GM23338 (cell line): ENCODE measurements around the gene NDUFV1. TPM values are rescaled to one million over a fixed set of nuclear protein-coding genes. Genes with fewer than 3 reads are reported as not detected.

Source experiments
- ATAC-seq: fragments of 200-7000 bp; cut with Tn5 transposase; 3 replicates; pipeline ENCODE4 v1.9.1; 2020
- DNase-seq: peaks from one replicate; pipeline ENCODE4 v3.0.0-alpha.2; 2015; ENCODE audit warnings: low spot score
- H2AFZ ChIP-seq: fragments of 200-600 bp; sonication (generic); 2 replicates; pipeline ENCODE4 v1.8.0; 2016; ENCODE audit warnings: antibody characterized with exemption, mild to moderate bottlenecking, moderate library complexity
- H3F3A ChIP-seq: fragments of 200-600 bp; sonication (generic); replicated peaks from 2 replicates; pipeline ENCODE4 v1.8.0; 2017; ENCODE audit warnings: antibody characterized with exemption, mixed run types, low read depth
- H3K27ac ChIP-seq: fragments of 200-600 bp; sonication (generic); 2 replicates; pipeline ENCODE4 v1.6.1; 2016; ENCODE audit warnings: low read depth
- H3K27me3 ChIP-seq: fragments of 200-600 bp; sonication (generic); 2 replicates; pipeline ENCODE4 v1.8.0; 2016; ENCODE audit warnings: mild to moderate bottlenecking, mixed run types, moderate library complexity; ENCODE audit not compliant: insufficient read depth
- H3K36me3 ChIP-seq: fragments of 200-600 bp; sonication (generic); 2 replicates; pipeline ENCODE4 v1.8.0; 2016; ENCODE audit warnings: mild to moderate bottlenecking; ENCODE audit not compliant: insufficient read depth
- H3K4me1 ChIP-seq: fragments of 200-600 bp; sonication (generic); 2 replicates; pipeline ENCODE4 v1.8.0; 2016; ENCODE audit warnings: mild to moderate bottlenecking, moderate library complexity; ENCODE audit not compliant: insufficient read depth
- H3K4me2 ChIP-seq: fragments of 200-600 bp; sonication (generic); 2 replicates; pipeline ENCODE4 v1.7.1; 2017; ENCODE audit warnings: mixed run types
- H3K4me3 ChIP-seq: fragments of 200-600 bp; sonication (generic); 2 replicates; pipeline ENCODE4 v1.6.1; 2016; ENCODE audit warnings: mixed run types
- H3K79me2 ChIP-seq: fragments of 200-600 bp; sonication (generic); replicated peaks from 2 replicates; pipeline ENCODE4 v1.8.0; 2017; ENCODE audit warnings: mild to moderate bottlenecking; ENCODE audit not compliant: insufficient read depth
- H3K9me2 ChIP-seq: fragments of 200-600 bp; sonication (generic); 2 replicates; pipeline ENCODE4 v1.8.0; 2017; ENCODE audit not compliant: insufficient read depth
- H4K20me1 ChIP-seq: fragments of 200-600 bp; sonication (generic); replicated peaks from 2 replicates; pipeline ENCODE4 v1.8.0; 2017; ENCODE audit warnings: mild to moderate bottlenecking; ENCODE audit not compliant: insufficient read depth
- H3K27ac Mint-ChIP-seq: 2 replicates; pipeline ENCODE4 v1.8.0; 2020; ENCODE audit warnings: inconsistent platforms, mild to moderate bottlenecking, moderate library complexity, mixed read lengths
- H3K27me3 Mint-ChIP-seq: 3 replicates; pipeline ENCODE4 v1.8.0; 2022; ENCODE audit warnings: low read depth, mild to moderate bottlenecking, moderate library complexity, mixed read lengths, inconsistent platforms; ENCODE audit not compliant: insufficient read depth, poor library complexity
- H3K36me3 Mint-ChIP-seq: 3 replicates; pipeline ENCODE4 v1.8.0; 2021; ENCODE audit warnings: low read depth, mild to moderate bottlenecking, inconsistent platforms, moderate library complexity, mixed read lengths
- H3K4me1 Mint-ChIP-seq: 3 replicates; pipeline ENCODE4 v1.8.0; 2020; ENCODE audit warnings: mild to moderate bottlenecking, inconsistent platforms, mixed read lengths
- H3K4me3 Mint-ChIP-seq: 3 replicates; pipeline ENCODE4 v1.8.0; 2021; ENCODE audit warnings: moderate library complexity, mild to moderate bottlenecking, inconsistent platforms, mixed read lengths
- H3K9me3 Mint-ChIP-seq: 3 replicates; pipeline ENCODE4 v1.8.0; 2020; ENCODE audit warnings: moderate library complexity, mild to moderate bottlenecking, inconsistent platforms, mixed read lengths
- ETS1 ChIP-seq: IDR thresholded peaks from 2 replicates; pipeline ENCODE4 v1.6.1; 2016; ENCODE audit warnings: antibody characterized with exemption
- POLR2AphosphoS5 ChIP-seq: IDR thresholded peaks from 2 replicates; pipeline ENCODE4 v1.6.1; 2016; ENCODE audit warnings: antibody characterized with exemption, low read depth
- polyA plus RNA-seq: library from polyadenylated mRNA; unstranded; fragments of >200 nt; fragmentation: Nextera tagmentation; extraction: Ambion mirVana; gene quantifications from 2 replicates; pipeline ENCODE4 v1.2.1, GENCODE V29; 2016
- total RNA-seq: library from RNA; depleted of rRNA; stranded (reverse); fragments of >200 nt; shearing (Covaris generic); gene quantifications from 2 replicates; pipeline ENCODE4 v1.2.3, GENCODE V29; 2014
- TF ChIP-seq, protein P1 (sequence below), 2 experiments: fragments of 200-600 bp in 1 of 2; sonication (generic) in 1 of 2; conservative IDR thresholded peaks; 2 replicates each; pipeline versions ENCODE4 v1.5.1 to v1.6.1; 2016 to 2017; ENCODE audit warnings: antibody characterized with exemption in 2 of 2, low read depth in 2 of 2, mild to moderate bottlenecking in 2 of 2, moderate library complexity in 1 of 2

Gene NDUFV1
- total and polyA plus RNA-seq, 2 experiments from 2014 or later: 104 to 241 TPM

- Mint-ChIP-seq H3K27me3 (peaks cover 32% of the 10 kb centered on the region), H3K36me3 (peaks cover 21% of the 10 kb centered on the region), H3K9me3 (peaks cover 4% of the 10 kb centered on the region; the same call in 2 of the 3 replicates), H3K4me1 (peaks cover 17% of the 10 kb centered on the region), H3K4me3 (no peak overlapping the region; the same call in 2 of the 3 replicates), H3K27ac (no peak overlapping the region)
- TF ChIP-seq, protein P1, sequence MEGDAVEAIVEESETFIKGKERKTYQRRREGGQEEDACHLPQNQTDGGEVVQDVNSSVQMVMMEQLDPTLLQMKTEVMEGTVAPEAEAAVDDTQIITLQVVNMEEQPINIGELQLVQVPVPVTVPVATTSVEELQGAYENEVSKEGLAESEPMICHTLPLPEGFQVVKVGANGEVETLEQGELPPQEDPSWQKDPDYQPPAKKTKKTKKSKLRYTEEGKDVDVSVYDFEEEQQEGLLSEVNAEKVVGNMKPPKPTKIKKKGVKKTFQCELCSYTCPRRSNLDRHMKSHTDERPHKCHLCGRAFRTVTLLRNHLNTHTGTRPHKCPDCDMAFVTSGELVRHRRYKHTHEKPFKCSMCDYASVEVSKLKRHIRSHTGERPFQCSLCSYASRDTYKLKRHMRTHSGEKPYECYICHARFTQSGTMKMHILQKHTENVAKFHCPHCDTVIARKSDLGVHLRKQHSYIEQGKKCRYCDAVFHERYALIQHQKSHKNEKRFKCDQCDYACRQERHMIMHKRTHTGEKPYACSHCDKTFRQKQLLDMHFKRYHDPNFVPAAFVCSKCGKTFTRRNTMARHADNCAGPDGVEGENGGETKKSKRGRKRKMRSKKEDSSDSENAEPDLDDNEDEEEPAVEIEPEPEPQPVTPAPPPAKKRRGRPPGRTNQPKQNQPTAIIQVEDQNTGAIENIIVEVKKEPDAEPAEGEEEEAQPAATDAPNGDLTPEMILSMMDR (conservative IDR thresholded peaks at IDR 0.05; ENCODE audit: low read depth in 2 of 2): no peak
- 0 out of 2 replicates have a peak, but pooled peaks have one; percentile 8 for TF ChIP-seq POLR2AphosphoS5
- Histone ChIP-seq H3K4me1 (peaks cover 10% of the 10 kb centered on the region; the same call in 1 of the 2 replicates), H3K27ac (no peak overlapping the region), H3K36me3 (no peaks in the 10 kb centered on the region), H3K9me2 (no peaks in the 10 kb centered on the region), H3K4me2 (no peak overlapping the region), H3K4me3 (no peak overlapping the region), H3K79me2 (no peaks in the 10 kb centered on the region), H4K20me1 (no peaks in the 10 kb centered on the region), H2AFZ (no peak overlapping the region), H3K27me3 (0 out of 2 replicates have a peak, but pooled peaks cover 4% of the 10 kb centered on the region), H3F3A (peaks cover 5% of the 10 kb centered on the region; the same call in 1 of the 2 replicates)
- DNase-seq (no peak), ATAC-seq (no peak)
Observed at GRCh38 chr11:67627812-67628624, 21.3 kb downstream of the NDUFV1 start.

- no peak overlapping the region for H2AFZ ChIP-seq
- Mint-ChIP-seq H3K36me3 (peaks cover 20% of the 10 kb centered on the region), H3K27ac (no peak overlapping the region), H3K4me3 (peak overlapping the region; percentile 78), H3K4me1 (peaks cover 16% of the 10 kb centered on the region), H3K9me3 (peaks cover 4% of the 10 kb centered on the region; the same call in 2 of the 3 replicates), H3K27me3 (peaks cover 27% of the 10 kb centered on the region)
- no peaks in the 10 kb centered on the region for H4K20me1 ChIP-seq
- ATAC-seq: no peak
- TF ChIP-seq POLR2AphosphoS5 (peak; percentile 6; the same call in 1 of the 2 replicates), ETS1 (no peak)
- H3K4me2 ChIP-seq: peak overlapping the region; percentile 84
- H3K27ac ChIP-seq: no peak overlapping the region
- H3K4me3 ChIP-seq: peak overlapping the region; percentile 65
- H3K27me3 ChIP-seq: 0 out of 2 replicates have a peak, but pooled peaks cover 2% of the 10 kb centered on the region
- peaks cover 10% of the 10 kb centered on the region; the same call in 1 of the 2 replicates for H3K4me1 ChIP-seq
- H3K9me2 ChIP-seq: no peaks in the 10 kb centered on the region
- no peak for DNase-seq
- peaks cover 5% of the 10 kb centered on the region; the same call in 1 of the 2 replicates for H3F3A ChIP-seq
- no peaks in the 10 kb centered on the region for H3K36me3 ChIP-seq
- no peaks in the 10 kb centered on the region for H3K79me2 ChIP-seq
Observed at GRCh38 chr11:67628710-67629385, 22.1 kb downstream of the NDUFV1 start.
